IPS-20b (cell line): ENCODE measurements around the gene SGF29.
A peak's percentile ranks its signal among the peaks of the same experiment; 100 is the strongest.

Experiments
- H3K27ac ChIP-seq: one replicate; pipeline ENCODE4 v1.5.1; 2013; ENCODE audit warnings: low read length
- H3K27me3 ChIP-seq: 2 replicates; pipeline ENCODE4 v1.6.1; 2013; ENCODE audit warnings: mild to moderate bottlenecking, low read length, inconsistent platforms; ENCODE audit not compliant: insufficient read depth
- H3K36me3 ChIP-seq: 2 replicates; pipeline ENCODE4 v1.6.1; 2013; ENCODE audit warnings: low read depth, mild to moderate bottlenecking, inconsistent platforms, low read length, moderate library complexity; ENCODE audit not compliant: insufficient read depth
- H3K4me1 ChIP-seq: 2 replicates; pipeline ENCODE4 v1.6.1; 2013; ENCODE audit warnings: mild to moderate bottlenecking, control low read depth, inconsistent platforms, low read length, moderate library complexity; ENCODE audit not compliant: insufficient read depth
- H3K4me3 ChIP-seq: 2 replicates; pipeline ENCODE4 v1.5.1; 2013; ENCODE audit warnings: mild to moderate bottlenecking, low read length, inconsistent platforms
- H3K9ac ChIP-seq: 2 replicates; pipeline ENCODE4 v1.6.1; 2013; ENCODE audit warnings: low read depth, mild to moderate bottlenecking, inconsistent platforms, low read length, moderate library complexity
- H3K9me3 ChIP-seq: 2 replicates; pipeline ENCODE4 v1.6.1; 2013; ENCODE audit warnings: mild to moderate bottlenecking, low read depth, low read length, inconsistent platforms; ENCODE audit not compliant: insufficient read depth

The SGF29 gene

GRCh38 chr16:28573738-28574718 is 20.3 kb downstream of the SGF29 start:
- Histone ChIP-seq H3K9ac (no peak overlapping the region; the same call in 1 of the 2 replicates), H3K9me3 (no peaks in the 10 kb centered on the region), H3K4me1 (peaks cover 12% of the 10 kb centered on the region; the same call in 1 of the 2 replicates), H3K27me3 (no peaks in the 10 kb centered on the region), H3K36me3 (no peaks in the 10 kb centered on the region), H3K27ac (no peak overlapping the region), H3K4me3 (no peak overlapping the region)

- Histone ChIP-seq H3K9me3 (no peaks in the 10 kb centered on the region), H3K4me3 (no peak overlapping the region), H3K27me3 (no peaks in the 10 kb centered on the region), H3K27ac (no peak overlapping the region), H3K4me1 (peaks cover 12% of the 10 kb centered on the region; the same call in 1 of the 2 replicates), H3K36me3 (no peaks in the 10 kb centered on the region), H3K9ac (peak overlapping the region; percentile 34; the same call in 1 of the 2 replicates)
Observed at GRCh38 chr16:28574925-28575324, 21.2 kb downstream of the SGF29 start.

- Histone ChIP-seq H3K27ac (no peak overlapping the region), H3K4me1 (peaks cover 12% of the 10 kb centered on the region; the same call in 1 of the 2 replicates), H3K36me3 (no peaks in the 10 kb centered on the region), H3K9me3 (no peaks in the 10 kb centered on the region), H3K27me3 (no peaks in the 10 kb centered on the region), H3K9ac (no peak overlapping the region), H3K4me3 (no peak overlapping the region)
Observed at GRCh38 chr16:28575446-28576109, 21.9 kb downstream of the SGF29 start.

GRCh38 chr16:28580726-28581315 is 27.1 kb downstream of the SGF29 start:
- Histone ChIP-seq H3K4me1 (no peaks in the 10 kb centered on the region), H3K27me3 (no peaks in the 10 kb centered on the region), H3K27ac (no peak overlapping the region), H3K9me3 (no peaks in the 10 kb centered on the region), H3K36me3 (peaks cover 11% of the 10 kb centered on the region; the same call in 1 of the 2 replicates), H3K4me3 (no peak overlapping the region), H3K9ac (no peak overlapping the region)

GRCh38 chr16:28585674-28586073 is 32.0 kb downstream of the SGF29 start:
- H3K27ac ChIP-seq = no peak overlapping the region
- H3K4me3 ChIP-seq = no peak overlapping the region
- peaks cover 33% of the 10 kb centered on the region for H3K36me3 ChIP-seq
- H3K27me3 ChIP-seq = no peaks in the 10 kb centered on the region
- H3K9me3 ChIP-seq = no peaks in the 10 kb centered on the region
- H3K4me1 ChIP-seq = no peaks in the 10 kb centered on the region
- H3K9ac ChIP-seq = no peak overlapping the region

- H3K9ac ChIP-seq = no peak overlapping the region
- no peak overlapping the region for H3K4me3 ChIP-seq
- H3K36me3 ChIP-seq = peaks cover 37% of the 10 kb centered on the region
- no peaks in the 10 kb centered on the region for H3K9me3 ChIP-seq
- no peaks in the 10 kb centered on the region for H3K27me3 ChIP-seq
- no peaks in the 10 kb centered on the region for H3K4me1 ChIP-seq
- no peak overlapping the region for H3K27ac ChIP-seq
Observed at GRCh38 chr16:28586466-28586865, 32.7 kb downstream of the SGF29 start.

- no peak overlapping the region for H3K9ac ChIP-seq
- H3K27me3 ChIP-seq = no peaks in the 10 kb centered on the region
- H3K4me3 ChIP-seq = no peak overlapping the region
- no peak overlapping the region for H3K27ac ChIP-seq
- H3K36me3 ChIP-seq = peaks cover 32% of the 10 kb centered on the region
- H3K4me1 ChIP-seq = no peaks in the 10 kb centered on the region
- no peaks in the 10 kb centered on the region for H3K9me3 ChIP-seq
Observed at GRCh38 chr16:28587386-28587785, 33.7 kb downstream of the SGF29 start.

GRCh38 chr16:28589069-28589468 is 35.3 kb downstream of the SGF29 start:
- Histone ChIP-seq H3K27ac (no peak overlapping the region), H3K36me3 (peaks cover 32% of the 10 kb centered on the region), H3K4me3 (no peak overlapping the region), H3K27me3 (no peaks in the 10 kb centered on the region), H3K9ac (no peak overlapping the region), H3K4me1 (no peaks in the 10 kb centered on the region), H3K9me3 (no peaks in the 10 kb centered on the region)

GRCh38 chr16:28589930-28590329 is 36.2 kb downstream of the SGF29 start:
- Histone ChIP-seq H3K36me3 (peaks cover 32% of the 10 kb centered on the region), H3K27ac (no peak overlapping the region), H3K9ac (no peak overlapping the region), H3K4me3 (no peak overlapping the region), H3K9me3 (no peaks in the 10 kb centered on the region), H3K27me3 (no peaks in the 10 kb centered on the region), H3K4me1 (no peaks in the 10 kb centered on the region)

- no peak overlapping the region for H3K9ac ChIP-seq
Observed at GRCh38 chr16:28590384-28591340, 36.9 kb downstream of the SGF29 start.

GRCh38 chr16:28591355-28591754 is 37.6 kb downstream of the SGF29 start:
- Histone ChIP-seq H3K36me3 (peaks cover 24% of the 10 kb centered on the region), H3K27me3 (no peaks in the 10 kb centered on the region), H3K9ac (no peak overlapping the region), H3K4me3 (no peak overlapping the region), H3K27ac (no peak overlapping the region), H3K9me3 (no peaks in the 10 kb centered on the region), H3K4me1 (no peaks in the 10 kb centered on the region)

More at GRCh38 chr16:28590384-28591340, 36.9 kb downstream of the SGF29 start:
- Histone ChIP-seq H3K4me3 (no peak overlapping the region), H3K27me3 (no peaks in the 10 kb centered on the region), H3K36me3 (peaks cover 28% of the 10 kb centered on the region), H3K4me1 (no peaks in the 10 kb centered on the region), H3K9me3 (no peaks in the 10 kb centered on the region), H3K27ac (no peak overlapping the region)
